A673 (cell line): ENCODE results near the gene NR1I2.

Source experiments
- EZH2 ChIP-seq: fragments of 200-600 bp; sonication (generic); IDR thresholded peaks from 2 replicates; pipeline ENCODE4 v1.6.1; 2017; ENCODE audit warnings: borderline replicate concordance, low read depth, mild to moderate bottlenecking, mixed read lengths, antibody characterized with exemption, low read length; ENCODE audit not compliant: poor library complexity, severe bottlenecking
- TF ChIP-seq, protein P1 (sequence below): fragments of 300-800, 200-600 bp; sonication (generic); conservative IDR thresholded peaks from 2 replicates; pipeline ENCODE4 v1.5.1; 2017; ENCODE audit warnings: low read depth, mild to moderate bottlenecking, antibody characterized with exemption, low read length, moderate library complexity, mixed read lengths

DNA sequence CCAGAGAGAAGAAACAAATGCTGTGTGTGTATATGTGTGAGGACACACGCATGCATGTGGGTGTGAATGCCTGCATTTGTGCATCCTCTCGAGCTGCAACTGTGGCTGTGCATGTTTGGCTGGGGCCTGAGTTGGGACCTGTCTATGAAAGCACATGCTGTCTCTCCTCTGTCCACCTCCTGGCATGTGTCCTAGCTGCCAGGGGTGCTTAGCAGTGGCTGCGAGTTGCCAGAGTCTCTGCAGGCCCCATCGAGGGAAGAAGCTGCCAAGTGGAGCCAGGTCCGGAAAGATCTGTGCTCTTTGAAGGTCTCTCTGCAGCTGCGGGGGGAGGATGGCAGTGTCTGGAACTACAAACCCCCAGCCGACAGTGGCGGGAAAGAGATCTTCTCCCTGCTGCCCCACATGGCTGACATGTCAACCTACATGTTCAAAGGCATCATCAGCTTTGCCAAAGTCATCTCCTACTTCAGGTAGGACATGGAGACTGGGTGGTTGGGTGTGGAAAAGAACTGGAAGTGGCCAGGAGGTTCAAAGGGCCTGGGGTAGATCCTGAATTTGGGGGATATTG, 30.7 kb downstream of the NR1I2 start:
- TF ChIP-seq EZH2, result no peak
- TF ChIP-seq, protein P1, sequence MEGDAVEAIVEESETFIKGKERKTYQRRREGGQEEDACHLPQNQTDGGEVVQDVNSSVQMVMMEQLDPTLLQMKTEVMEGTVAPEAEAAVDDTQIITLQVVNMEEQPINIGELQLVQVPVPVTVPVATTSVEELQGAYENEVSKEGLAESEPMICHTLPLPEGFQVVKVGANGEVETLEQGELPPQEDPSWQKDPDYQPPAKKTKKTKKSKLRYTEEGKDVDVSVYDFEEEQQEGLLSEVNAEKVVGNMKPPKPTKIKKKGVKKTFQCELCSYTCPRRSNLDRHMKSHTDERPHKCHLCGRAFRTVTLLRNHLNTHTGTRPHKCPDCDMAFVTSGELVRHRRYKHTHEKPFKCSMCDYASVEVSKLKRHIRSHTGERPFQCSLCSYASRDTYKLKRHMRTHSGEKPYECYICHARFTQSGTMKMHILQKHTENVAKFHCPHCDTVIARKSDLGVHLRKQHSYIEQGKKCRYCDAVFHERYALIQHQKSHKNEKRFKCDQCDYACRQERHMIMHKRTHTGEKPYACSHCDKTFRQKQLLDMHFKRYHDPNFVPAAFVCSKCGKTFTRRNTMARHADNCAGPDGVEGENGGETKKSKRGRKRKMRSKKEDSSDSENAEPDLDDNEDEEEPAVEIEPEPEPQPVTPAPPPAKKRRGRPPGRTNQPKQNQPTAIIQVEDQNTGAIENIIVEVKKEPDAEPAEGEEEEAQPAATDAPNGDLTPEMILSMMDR, result no peak
